Esophagus mucosa (tissue), 1 donor: ENCODE data around the gene NEDD4L. TPM values are rescaled to one million over a fixed set of nuclear protein-coding genes. Genes with fewer than 3 reads are reported as not detected.
A peak's percentile ranks its signal among the peaks of the same experiment; 100 is the strongest.

Experiments used
- ATAC-seq: fragments of 200-7000 bp; cut with Tn5 transposase; one replicate; pipeline ENCODE4 v1.9.1; 2020
- total RNA-seq: library from RNA; stranded (reverse); gene quantifications from one replicate; pipeline ENCODE4 v1.2.4, GENCODE V29; 2023
- donor health status: DM: yes; HTN: yes; CAD: no.

The NEDD4L gene
- total RNA-seq, 1 donor from 2014 or later = 16.2 TPM

DNA sequence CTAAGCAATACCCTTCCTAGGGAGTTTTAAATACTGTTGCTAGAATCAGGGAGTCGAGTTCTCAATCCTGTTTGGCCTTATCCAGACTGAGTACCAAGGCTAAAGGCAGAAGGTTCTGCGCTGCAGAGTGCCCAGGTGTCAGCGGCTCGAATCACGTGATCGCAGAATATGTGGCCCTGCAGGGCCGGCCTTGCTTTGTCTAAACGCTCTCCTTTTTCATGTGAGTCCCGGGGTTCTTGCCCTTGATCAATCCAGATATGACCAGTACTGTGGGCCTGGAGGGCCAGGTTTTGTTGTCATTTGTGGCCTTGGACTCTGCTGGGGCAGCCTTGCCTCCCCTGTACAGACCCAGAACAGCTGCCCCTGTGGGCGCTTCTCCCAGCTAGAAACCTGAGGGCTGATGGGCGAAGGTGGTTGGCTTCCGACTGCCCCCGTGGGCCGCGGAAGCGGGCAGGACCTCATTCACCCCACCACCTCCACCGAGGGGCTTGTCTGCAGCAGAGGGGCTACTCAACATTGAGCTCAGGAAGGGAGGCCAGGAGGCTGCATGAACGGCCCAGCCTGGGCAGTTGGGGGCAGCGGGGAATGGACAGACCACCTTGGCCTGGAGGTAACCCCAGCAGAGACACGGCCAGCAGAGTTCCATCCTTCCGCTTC lies 359.9 kb downstream of the NEDD4L start:
- ATAC-seq = no peak

- ATAC-seq = no peak
Measured at GRCh38 chr18:58405107-58405898, 361.3 kb downstream of the NEDD4L start.

GRCh38 chr18:58407263-58407648 lies 363.2 kb downstream of the NEDD4L start:
- ATAC-seq = no peak

DNA sequence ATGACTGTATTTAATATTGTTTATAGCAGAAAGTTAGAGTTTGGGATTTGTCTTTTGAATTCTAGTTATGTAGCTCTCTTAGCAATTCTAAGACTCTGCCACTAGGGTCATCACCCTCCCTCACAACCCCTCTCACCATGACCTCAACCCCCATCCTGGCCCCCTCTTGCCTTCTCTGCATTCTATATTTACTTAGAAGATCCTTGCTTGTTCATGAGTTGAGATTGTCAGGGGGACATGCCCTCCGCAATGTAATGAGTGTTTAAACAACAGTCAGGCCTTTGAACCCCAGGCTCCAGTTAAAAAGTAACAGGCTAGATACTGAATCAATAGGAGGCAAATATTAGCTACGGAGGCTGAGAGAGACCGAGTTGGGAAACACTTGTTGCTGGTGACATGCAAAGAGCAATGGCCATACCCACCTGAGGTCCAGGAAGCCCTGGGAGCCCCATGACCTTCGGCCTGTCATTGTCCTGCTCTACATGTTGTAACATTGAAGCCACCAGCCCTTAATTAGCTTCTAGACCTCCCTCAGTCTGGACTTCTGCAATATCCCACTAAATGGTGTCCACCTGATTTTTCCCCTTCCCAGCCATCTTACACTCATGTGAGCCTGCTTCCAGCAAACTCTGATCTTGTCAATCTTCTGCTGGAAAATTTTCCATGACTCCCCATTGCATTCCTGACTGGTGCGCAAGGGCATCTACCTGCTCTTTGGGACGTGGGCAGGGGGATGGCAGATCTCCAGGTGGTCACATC lies 363.8 kb downstream of the NEDD4L start:
- ATAC-seq = no peak

GRCh38 chr18:58408665-58409064 lies 364.6 kb downstream of the NEDD4L start:
- no peak for ATAC-seq

GRCh38 chr18:58409802-58410445 lies 365.9 kb downstream of the NEDD4L start:
- no peak for ATAC-seq

DNA sequence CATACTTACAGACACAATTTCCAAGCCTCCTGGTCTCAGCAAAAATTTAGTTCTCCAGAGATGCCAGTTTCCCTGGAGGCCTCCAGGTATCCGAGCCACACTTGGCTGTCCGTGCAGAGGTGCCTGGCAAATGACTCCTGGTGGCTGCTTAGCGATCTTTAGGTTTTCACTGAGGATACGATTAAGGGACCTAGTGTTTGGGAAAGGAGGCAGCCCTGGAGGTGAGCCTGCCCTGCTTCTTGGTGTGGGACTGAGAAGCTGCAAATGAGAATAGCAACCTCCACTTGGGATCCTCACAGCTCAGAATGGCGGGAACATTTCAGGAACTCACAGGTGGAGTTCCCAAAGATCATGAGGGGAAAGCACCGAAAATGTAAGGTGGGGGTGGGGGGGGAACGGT lies 367.3 kb downstream of the NEDD4L start:
- no peak for ATAC-seq

DNA sequence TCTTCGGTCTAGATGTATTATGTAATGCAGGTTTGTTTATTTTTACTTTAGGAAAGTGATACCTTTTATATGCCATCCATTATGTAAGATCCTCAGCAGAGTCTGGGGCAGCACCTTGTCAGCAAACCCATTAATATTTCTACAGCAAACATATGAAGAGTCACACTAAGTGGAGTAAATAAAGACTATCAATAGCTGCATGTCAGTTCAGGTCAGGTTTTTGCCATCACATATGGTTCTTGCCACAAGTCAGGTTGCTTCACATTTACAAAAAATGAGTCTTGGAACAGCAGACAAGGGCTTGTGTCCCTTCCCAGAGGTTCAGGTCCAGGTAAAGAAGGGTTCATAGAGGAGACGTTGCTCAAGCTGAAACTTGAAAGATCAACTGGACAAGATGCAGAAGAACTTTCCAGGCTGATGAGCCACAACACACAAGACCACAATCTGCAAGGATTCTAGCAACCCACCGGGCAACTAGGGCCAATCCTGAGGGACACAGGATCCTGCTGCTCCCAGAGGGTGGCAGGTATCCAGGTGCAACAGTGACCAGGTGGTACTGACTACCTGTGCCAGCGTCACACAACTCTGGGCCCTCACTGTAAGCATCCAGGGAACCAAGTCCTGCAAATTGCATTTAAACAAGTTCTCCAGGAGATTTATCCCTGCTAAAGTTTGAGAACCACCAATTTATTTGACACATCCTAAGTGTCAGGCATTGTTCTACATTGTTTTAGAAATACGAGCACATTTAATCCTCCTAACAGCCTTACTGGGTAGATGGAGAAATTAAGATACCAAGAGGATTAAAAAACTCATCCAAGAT lies 369.0 kb downstream of the NEDD4L start:
- no peak for ATAC-seq

GRCh38 chr18:58413667-58414628 lies 369.9 kb downstream of the NEDD4L start:
- ATAC-seq = no peak

- ATAC-seq = no peak
Measured at GRCh38 chr18:58416014-58416703, 372.1 kb downstream of the NEDD4L start.

GRCh38 chr18:58416704-58417683 lies 373.0 kb downstream of the NEDD4L start:
- ATAC-seq = peak; percentile 8

DNA sequence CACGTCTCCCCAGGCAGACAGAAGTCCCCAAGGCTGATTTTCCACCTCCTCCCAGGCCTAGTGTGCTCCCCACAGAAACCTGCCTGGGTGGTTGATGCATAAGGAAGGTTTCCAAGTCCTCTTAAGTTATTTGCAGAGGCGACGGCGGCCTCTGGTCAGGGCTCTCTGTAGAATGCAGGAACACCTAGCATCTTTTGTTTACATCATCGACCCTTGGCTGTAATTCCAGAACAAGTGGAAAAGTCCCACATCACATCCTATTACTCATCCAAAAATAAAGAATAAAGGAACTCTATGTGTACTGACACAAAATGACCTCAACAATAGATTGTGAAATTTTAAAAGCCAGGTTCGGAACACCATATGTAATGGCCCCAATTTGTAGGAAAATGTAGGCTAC lies 373.7 kb downstream of the NEDD4L start:
- no peak for ATAC-seq

GRCh38 chr18:58418361-58418760 lies 374.3 kb downstream of the NEDD4L start:
- ATAC-seq = no peak

GRCh38 chr18:58419587-58420199 lies 375.7 kb downstream of the NEDD4L start:
- ATAC-seq = no peak

DNA sequence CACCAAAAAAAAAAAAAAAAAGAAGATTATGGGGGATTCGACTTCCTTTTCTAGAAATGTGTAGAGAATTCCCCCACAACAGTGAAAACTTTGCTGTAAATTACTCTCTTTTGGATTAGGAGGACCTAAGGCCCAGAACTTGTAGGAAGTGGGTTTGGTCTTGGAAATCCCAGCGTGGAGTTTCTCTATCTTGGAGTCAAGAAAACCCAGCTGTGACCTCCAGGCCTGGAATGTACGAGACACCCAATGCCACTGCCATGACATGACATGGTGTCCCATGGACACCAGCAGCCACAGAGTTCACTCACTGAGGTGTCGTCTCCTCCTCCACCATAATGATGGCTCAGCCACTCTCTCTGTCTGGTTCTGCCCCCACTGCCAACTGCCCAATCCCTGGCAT lies 382.6 kb downstream of the NEDD4L start:
- no peak for ATAC-seq

- no peak for ATAC-seq
Measured at GRCh38 chr18:58427321-58427720, 383.3 kb downstream of the NEDD4L start.

GRCh38 chr18:58429442-58429841 lies 385.4 kb downstream of the NEDD4L start:
- ATAC-seq = peak; percentile 18

- ATAC-seq = no peak
Measured at GRCh38 chr18:58431215-58431614, 387.2 kb downstream of the NEDD4L start.
